Loucy (cell line): Measurements from ENCODE around the gene TRAPPC2L.

Experiments
- EZH2phosphoT487 ChIP-seq: fragments of 200-600 bp; IDR thresholded peaks from 2 replicates; pipeline ENCODE4 v1.6.1; 2018; ENCODE audit warnings: antibody characterized with exemption, mild to moderate bottlenecking, moderate library complexity, borderline replicate concordance
- TF ChIP-seq, protein P1 (sequence below): fragments of 200-600 bp; sonication (generic); conservative IDR thresholded peaks from 2 replicates; pipeline ENCODE4 v1.5.1; 2014; ENCODE audit warnings: mild to moderate bottlenecking, antibody characterized with exemption, low read length

DNA sequence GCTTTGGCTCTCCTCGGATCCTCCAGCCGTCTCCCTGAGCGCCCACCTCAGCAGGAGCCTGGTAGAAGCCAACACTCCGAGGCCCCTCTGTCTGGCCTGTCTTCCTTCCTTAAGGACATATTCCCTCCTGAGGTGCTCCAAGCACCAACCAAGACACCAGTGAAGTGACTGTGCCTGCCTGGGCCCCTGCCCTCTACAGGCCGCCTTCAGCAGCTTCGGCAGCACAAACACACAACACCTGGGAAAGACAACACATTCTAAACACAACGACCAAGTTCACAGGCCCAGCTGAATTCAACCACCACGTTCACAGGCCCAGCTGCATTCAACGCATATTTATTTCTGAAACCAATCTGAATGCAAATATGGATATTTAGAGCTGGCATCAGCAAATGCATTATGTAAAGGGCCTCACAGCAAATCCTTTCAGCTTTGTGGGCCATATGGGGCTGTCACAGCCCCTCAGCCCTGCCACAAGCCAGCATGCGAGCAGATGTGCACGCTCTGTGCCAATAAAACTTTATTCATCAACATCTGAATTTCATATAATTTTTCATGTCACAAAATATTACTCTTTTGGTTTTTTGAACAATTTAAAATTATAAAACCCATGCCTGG is 12.4 kb upstream of the TRAPPC2L start:
- TF ChIP-seq, protein P1, sequence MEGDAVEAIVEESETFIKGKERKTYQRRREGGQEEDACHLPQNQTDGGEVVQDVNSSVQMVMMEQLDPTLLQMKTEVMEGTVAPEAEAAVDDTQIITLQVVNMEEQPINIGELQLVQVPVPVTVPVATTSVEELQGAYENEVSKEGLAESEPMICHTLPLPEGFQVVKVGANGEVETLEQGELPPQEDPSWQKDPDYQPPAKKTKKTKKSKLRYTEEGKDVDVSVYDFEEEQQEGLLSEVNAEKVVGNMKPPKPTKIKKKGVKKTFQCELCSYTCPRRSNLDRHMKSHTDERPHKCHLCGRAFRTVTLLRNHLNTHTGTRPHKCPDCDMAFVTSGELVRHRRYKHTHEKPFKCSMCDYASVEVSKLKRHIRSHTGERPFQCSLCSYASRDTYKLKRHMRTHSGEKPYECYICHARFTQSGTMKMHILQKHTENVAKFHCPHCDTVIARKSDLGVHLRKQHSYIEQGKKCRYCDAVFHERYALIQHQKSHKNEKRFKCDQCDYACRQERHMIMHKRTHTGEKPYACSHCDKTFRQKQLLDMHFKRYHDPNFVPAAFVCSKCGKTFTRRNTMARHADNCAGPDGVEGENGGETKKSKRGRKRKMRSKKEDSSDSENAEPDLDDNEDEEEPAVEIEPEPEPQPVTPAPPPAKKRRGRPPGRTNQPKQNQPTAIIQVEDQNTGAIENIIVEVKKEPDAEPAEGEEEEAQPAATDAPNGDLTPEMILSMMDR, result no peak
- no peak for TF ChIP-seq EZH2phosphoT487
